ENCODE measurements around the gene SGCB. TPM values are rescaled to one million over a fixed set of nuclear protein-coding genes. Genes with fewer than 3 reads are reported as not detected.
"Not testable (repeated sequence)": the region's sequence is repeated elsewhere in the genome, so short reads cannot be mapped to it uniquely, and the experiment has no call there.

Gene SGCB, protein sequence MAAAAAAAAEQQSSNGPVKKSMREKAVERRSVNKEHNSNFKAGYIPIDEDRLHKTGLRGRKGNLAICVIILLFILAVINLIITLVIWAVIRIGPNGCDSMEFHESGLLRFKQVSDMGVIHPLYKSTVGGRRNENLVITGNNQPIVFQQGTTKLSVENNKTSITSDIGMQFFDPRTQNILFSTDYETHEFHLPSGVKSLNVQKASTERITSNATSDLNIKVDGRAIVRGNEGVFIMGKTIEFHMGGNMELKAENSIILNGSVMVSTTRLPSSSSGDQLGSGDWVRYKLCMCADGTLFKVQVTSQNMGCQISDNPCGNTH
- total RNA-seq (10 to 100 TPM; 35.7 to 52.2 TPM), polyA plus RNA-seq (ENCODE audit: insufficient read depth, low read depth, low replicate concordance) (32.8 TPM)
- long read RNA-seq, donor 1, full-length matches to known transcripts, result 31 of 49 reads
- long read RNA-seq, donor 1, partial matches to known transcripts, result 10 of 49 reads
- long read RNA-seq, donor 1, other reads (novel, unspliced or antisense), result 8 of 49 reads
- long read RNA-seq, donor 2, full-length matches to known transcripts, result 17 of 22 reads
- long read RNA-seq, donor 2, partial matches to known transcripts, result 5 of 22 reads
- long read RNA-seq, donor 2, other reads (novel, unspliced or antisense), result 0 of 22 reads

GRCh38 chr4:52038103-52038912 lies at the start of gene SGCB:
Gene SGCB (minus strand): TSS chr4:52038299. CDS start chr4:52038259, 40 bp downstream.
- TF ChIP-seq POLR2A (IDR thresholded peaks at IDR 0.05) (no peak), CTCF (IDR thresholded peaks at IDR 0.05) (no peak)
- Histone ChIP-seq H3K9me3 (no peaks in the 10 kb centered on the region), H3K27me3 (no peaks in the 10 kb centered on the region), H3K27ac (peak within 1 kb of the TSS; percentile 87), H3K4me1 (peaks cover 15% of the 10 kb centered on the region), H3K4me3 (peak within 1 kb of the TSS; percentile 84 to 86), H3K36me3 (ENCODE audit: low read depth, missing control alignments) (no peaks in the 10 kb centered on the region)
- WGBS, 2 donors, result 2% methylated on average over 26 to 46 of the region's 70 CpGs
- peak; percentile 80 for DNase-seq
- intact Hi-C loops (cut with DNase I; ENCODE audit: low total_unique reads), result no loop called here

- H3K9me3 ChIP-seq; H3K4me3 ChIP-seq; H3K27me3 ChIP-seq; H3K36me3 ChIP-seq (ENCODE audit: low read depth, missing control alignments); H3K4me1 ChIP-seq; H3K27ac ChIP-seq; DNase-seq; intact Hi-C loops (cut with DNase I; ENCODE audit: low total_unique reads): not testable (repeated sequence)
- 92 to 100% methylated on average over 1 of the region's 1 CpG for WGBS, 2 donors
Observed at GRCh38 chr4:52086425-52086824, 48.3 kb upstream of the SGCB start.

DNA sequence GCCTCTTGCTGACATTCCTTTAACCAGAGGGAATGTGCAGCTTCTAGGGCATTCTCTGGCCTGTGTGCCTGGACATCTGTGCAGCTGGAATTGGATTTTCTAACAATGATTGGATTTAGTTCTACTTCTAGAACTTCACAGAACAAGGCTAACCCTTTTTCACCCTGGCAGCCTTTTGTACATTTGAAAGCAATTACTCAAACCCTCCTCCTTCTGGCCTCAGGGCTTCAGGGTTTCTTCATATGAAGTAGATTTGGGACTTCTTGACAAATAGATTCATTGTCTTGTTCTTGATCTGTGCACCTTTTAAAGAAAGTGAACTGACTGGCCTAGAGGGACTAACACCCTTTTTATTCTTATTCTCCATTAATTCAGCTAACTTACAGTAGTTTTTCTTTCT lies 43.1 kb upstream of the SGCB start:
- H3K27me3 ChIP-seq, result no peaks in the 10 kb centered on the region
- no peak overlapping the region for H3K27ac ChIP-seq
- intact Hi-C loops (cut with DNase I; ENCODE audit: low total_unique reads), result no loop called here
- H3K4me3 ChIP-seq, result no peak overlapping the region
- no peaks in the 10 kb centered on the region for H3K36me3 ChIP-seq (ENCODE audit: low read depth, missing control alignments)
- no peaks in the 10 kb centered on the region for H3K4me1 ChIP-seq
- H3K9me3 ChIP-seq, result no peaks in the 10 kb centered on the region
- no peak for TF ChIP-seq CTCF (IDR thresholded peaks at IDR 0.05)
- no peak for TF ChIP-seq POLR2A (IDR thresholded peaks at IDR 0.05)
- no peak for DNase-seq

- no peak for DNase-seq
- WGBS, 2 donors, result 82 to 97% methylated on average over 2 of the region's 2 CpGs
- intact Hi-C loops (cut with DNase I; ENCODE audit: low total_unique reads), result no loop called here
- no peaks in the 10 kb centered on the region for H3K4me1 ChIP-seq
- no peak for TF ChIP-seq POLR2A (IDR thresholded peaks at IDR 0.05)
- TF ChIP-seq CTCF (IDR thresholded peaks at IDR 0.05), result no peak
- H3K27ac ChIP-seq, result no peak overlapping the region
- no peaks in the 10 kb centered on the region for H3K9me3 ChIP-seq
- no peak overlapping the region for H3K4me3 ChIP-seq
- no peaks in the 10 kb centered on the region for H3K36me3 ChIP-seq (ENCODE audit: low read depth, missing control alignments)
- peaks cover under 1% of the 10 kb centered on the region for H3K27me3 ChIP-seq
Observed at GRCh38 chr4:52079659-52080058, 41.6 kb upstream of the SGCB start.

- Histone ChIP-seq H3K4me1 (no peaks in the 10 kb centered on the region), H3K27ac (no peak overlapping the region), H3K36me3 (ENCODE audit: low read depth, missing control alignments) (no peaks in the 10 kb centered on the region), H3K9me3 (no peaks in the 10 kb centered on the region), H3K27me3 (peaks cover 3% of the 10 kb centered on the region), H3K4me3 (no peak overlapping the region)
- intact Hi-C loops (cut with DNase I; ENCODE audit: low total_unique reads), result no loop called here
- WGBS, 2 donors, result 3 to 11% methylated on average over 26 of the region's 26 CpGs
- TF ChIP-seq CTCF (IDR thresholded peaks at IDR 0.05) (no peak), POLR2A (IDR thresholded peaks at IDR 0.05) (no peak)
- peak; percentile 26 for DNase-seq
Observed at GRCh38 chr4:52076731-52077130, 38.6 kb upstream of the SGCB start.

All from testis (tissue), 5 donors.